ENCODE results near the gene SORCS2. TPM values are rescaled to one million over a fixed set of nuclear protein-coding genes. Genes with fewer than 3 reads are reported as not detected.

The SORCS2 gene
- total and polyA plus RNA-seq, 2 of the 8 experiments (the other 6 are each of a cell fraction or from before 2014, with no cell fraction given): 0.36 to 1.8 TPM

DNA sequence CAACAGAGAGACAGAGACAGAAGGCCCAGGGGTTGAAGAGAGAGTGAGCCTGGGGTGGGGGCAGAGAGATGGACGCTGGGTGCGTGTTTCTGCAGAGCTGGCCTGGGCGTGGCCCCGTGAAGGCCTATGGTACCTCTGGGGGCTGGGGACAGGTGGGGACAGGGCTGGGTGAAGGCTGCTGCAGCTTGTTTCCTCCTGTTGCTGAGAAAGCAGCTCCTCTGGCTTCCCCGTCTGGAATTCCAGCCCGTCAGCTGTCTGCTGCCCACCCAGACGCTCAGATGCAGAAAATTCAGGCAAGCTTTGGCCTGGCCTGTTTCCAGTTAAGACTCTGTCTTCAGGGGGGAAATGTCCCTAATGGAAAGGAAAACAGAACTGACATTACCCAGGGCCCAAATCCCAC, 319.2 kb downstream of the SORCS2 start:
- Histone ChIP-seq H3K14ac (ENCODE audit: insufficient read length) (no peak overlapping the region), H3K4ac (replicated peaks; ENCODE audit: insufficient read length, low read depth, low read length) (no peak overlapping the region), H4K20me1 (replicated peaks in 1 of 2; ENCODE audit: control insufficient read depth in 1 of 2, insufficient read depth in 2 of 2, low read length in 2 of 2) (no peaks in the 10 kb centered on the region), H3K79me1 (ENCODE audit: low read depth, low read length) (no peaks in the 10 kb centered on the region), H2AFZ (ENCODE audit: low read length) (no peak overlapping the region), H2BK5ac (ENCODE audit: low read depth, low read length) (no peak overlapping the region), H2BK120ac (replicated peaks; ENCODE audit: low read depth, low read length) (no peak overlapping the region), H4K8ac (ENCODE audit: extremely low read depth, insufficient read depth, low read length) (no peak overlapping the region; the same call in 1 of the 2 replicates), H3K18ac (ENCODE audit: extremely low read depth, low read length) (no peak overlapping the region), H2BK15ac (ENCODE audit: low read length) (no peak overlapping the region), H3K4me3 (ENCODE audit: extremely low read depth in 1 of 4, insufficient read depth in 2 of 4, low read depth in 3 of 4, low read length in 4 of 4) (no peak overlapping the region), H3K4me2 (ENCODE audit: insufficient read depth in 1 of 2, low read depth in 2 of 2, low read length in 2 of 2) (no peak overlapping the region), H3K56ac (replicated peaks; ENCODE audit: insufficient read length, low read depth, low read length) (no peak overlapping the region), H4K91ac (replicated peaks; ENCODE audit: insufficient read length, low read length) (no peak overlapping the region), H4K5ac (ENCODE audit: insufficient read length, low read depth, low read length) (no peak overlapping the region), H3K23ac (ENCODE audit: insufficient read length) (no peak overlapping the region), H3K9ac (replicated peaks in 1 of 4; ENCODE audit: extremely low read depth in 1 of 4, low read depth in 3 of 4, low read length in 3 of 4) (no peak overlapping the region), H3K27me3 (replicated peaks in 1 of 4; ENCODE audit: control insufficient read depth in 3 of 4, extremely low read depth in 1 of 4, insufficient read depth in 3 of 4, low read length in 3 of 4) (peaks cover 0 to 2% (median 0%) of the 10 kb centered on the region in 4 experiments; a peak in 1 of 7 replicates), H2AK5ac (ENCODE audit: low read depth, low read length) (no peak overlapping the region), H3K79me2 (ENCODE audit: control insufficient read depth in 1 of 2, insufficient read depth in 2 of 2, low read length in 2 of 2) (no peaks in the 10 kb centered on the region), H3K9me3 (ENCODE audit: insufficient read depth in 2 of 2, low read depth in 1 of 2, low read length in 1 of 2) (no peaks in the 10 kb centered on the region), H3K36me3 (ENCODE audit: control insufficient read depth in 2 of 4, insufficient read depth in 4 of 4, low read length in 3 of 4) (no peaks in the 10 kb centered on the region), H3K23me2 (ENCODE audit: low read depth, low read length) (no peaks in the 10 kb centered on the region), H2BK20ac (ENCODE audit: low read length) (no peak overlapping the region), H3K27ac (ENCODE audit: low read depth, low read length) (no peak overlapping the region), H2BK12ac (ENCODE audit: low read depth, low read length) (no peak overlapping the region), H3K4me1 (replicated peaks in 1 of 4; ENCODE audit: control insufficient read depth in 3 of 4, insufficient read depth in 4 of 4, low read length in 3 of 4) (peaks cover 0 to 17% (median 4%) of the 10 kb centered on the region in 4 experiments; a peak in 4 of 7 replicates)
- 75% methylated on average over 6 of the region's 7 CpGs; no CpG with 5 or more reads in 1 of the 2 experiments for WGBS, 2 experiments (ENCODE audit: extremely low coverage in 1 of 2, insufficient coverage in 1 of 2, insufficient read length in 1 of 2, insufficient replicate concordance in 2 of 2, low coverage in 1 of 2, low lambda C conversion rate in 2 of 2, missing lambda C conversion rate in 1 of 2)
- ChIA-PET CTCF (ENCODE audit: partially characterized antibody) (interaction anchor here (0.6 to 1.5 kb wide), 3 partner anchors 16 to 128 kb away, joined by 3 to 4 read pairs (median 3); no protein-coding TSS in a partner anchor), POLR2A (ENCODE audit: partially characterized antibody) (no interaction called here)
- no peak for FAIRE-seq
- no peak for DNase-seq (ENCODE audit: low read depth in 1 of 2, low spot score in 2 of 2)
- TF ChIP-seq TBP (IDR thresholded peaks at IDR 0.05; ENCODE audit: low read depth, low read length) (no peak), CHD1 (IDR thresholded peaks at IDR 0.05; ENCODE audit: low read depth, low read length) (no peak), RAD21 (IDR thresholded peaks at IDR 0.05 in 1 of 2, conservative IDR thresholded peaks at IDR 0.05 in 1 of 2; ENCODE audit: low read depth in 2 of 2, low read length in 2 of 2) (no peak), YY1 (IDR thresholded peaks at IDR 0.05; ENCODE audit: low read depth, low read length) (no peak), BRCA1 (IDR thresholded peaks at IDR 0.05; ENCODE audit: low read depth, low read length) (no peak), KDM5A (IDR thresholded peaks at IDR 0.05; ENCODE audit: low read length) (no peak), GABPA (IDR thresholded peaks at IDR 0.05; ENCODE audit: borderline replicate concordance, insufficient read depth, low read length) (no peak)
- TF ChIP-seq, protein P1, sequence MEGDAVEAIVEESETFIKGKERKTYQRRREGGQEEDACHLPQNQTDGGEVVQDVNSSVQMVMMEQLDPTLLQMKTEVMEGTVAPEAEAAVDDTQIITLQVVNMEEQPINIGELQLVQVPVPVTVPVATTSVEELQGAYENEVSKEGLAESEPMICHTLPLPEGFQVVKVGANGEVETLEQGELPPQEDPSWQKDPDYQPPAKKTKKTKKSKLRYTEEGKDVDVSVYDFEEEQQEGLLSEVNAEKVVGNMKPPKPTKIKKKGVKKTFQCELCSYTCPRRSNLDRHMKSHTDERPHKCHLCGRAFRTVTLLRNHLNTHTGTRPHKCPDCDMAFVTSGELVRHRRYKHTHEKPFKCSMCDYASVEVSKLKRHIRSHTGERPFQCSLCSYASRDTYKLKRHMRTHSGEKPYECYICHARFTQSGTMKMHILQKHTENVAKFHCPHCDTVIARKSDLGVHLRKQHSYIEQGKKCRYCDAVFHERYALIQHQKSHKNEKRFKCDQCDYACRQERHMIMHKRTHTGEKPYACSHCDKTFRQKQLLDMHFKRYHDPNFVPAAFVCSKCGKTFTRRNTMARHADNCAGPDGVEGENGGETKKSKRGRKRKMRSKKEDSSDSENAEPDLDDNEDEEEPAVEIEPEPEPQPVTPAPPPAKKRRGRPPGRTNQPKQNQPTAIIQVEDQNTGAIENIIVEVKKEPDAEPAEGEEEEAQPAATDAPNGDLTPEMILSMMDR (IDR thresholded peaks at IDR 0.05; ENCODE audit: control extremely low read depth in 1 of 3, insufficient read depth in 1 of 3, low read depth in 1 of 3, low read length in 3 of 3): no peak
